Measurements from ENCODE around the gene ATXN1.

GRCh38 chr6:16809753-16810358 is 48.6 kb upstream of the ATXN1 start:
- TF ChIP-seq GATA3 (IDR thresholded peaks at IDR 0.05; ENCODE audit: low read depth, low read length) (no peak), GATA2 (IDR thresholded peaks at IDR 0.05; ENCODE audit: low read depth, low read length) (no peak)
